Measurements from ENCODE around the gene UBIAD1. TPM values are rescaled to one million over a fixed set of nuclear protein-coding genes. Genes with fewer than 3 reads are reported as not detected.

Gene UBIAD1
- total and polyA plus RNA-seq, 9 of the 15 experiments (the other 6 are each of a cell fraction or from before 2014, with no cell fraction given) = 6.2 to 34.3 (median 22.3) TPM

- no peak for TF ChIP-seq REST (IDR thresholded peaks at IDR 0.05; ENCODE audit: borderline replicate concordance)
- no peak for TF ChIP-seq REST (CRISPR knock-in tag; IDR thresholded peaks at IDR 0.05; ENCODE audit: low read depth)
- no peak for TF ChIP-seq THRB (CRISPR knock-in tag; conservative IDR thresholded peaks at IDR 0.05)
- no peak for TF ChIP-seq PRPF4 (IDR thresholded peaks at IDR 0.05; ENCODE audit: insufficient read depth, low read depth, low read length, poor library complexity, severe bottlenecking)
- no peak for TF ChIP-seq ARID1B (IDR thresholded peaks at IDR 0.05)
- TF ChIP-seq OTX1 (CRISPR knock-in tag; IDR thresholded peaks at IDR 0.05) = no peak
- TF ChIP-seq MCM3 (IDR thresholded peaks at IDR 0.05) = no peak
- no peak for TF ChIP-seq THRAP3 (IDR thresholded peaks at IDR 0.05; ENCODE audit: borderline replicate concordance)
- no peak for TF ChIP-seq ZNF316 (IDR thresholded peaks at IDR 0.05)
- TF ChIP-seq RBM17 (IDR thresholded peaks at IDR 0.05; ENCODE audit: borderline replicate concordance, low read depth, low read length) = no peak
Observed at GRCh38 chr1:11253226-11253625, 19.8 kb upstream of the UBIAD1 start (continued).
